ENCODE measurements around the gene TPCN1.

Gene TPCN1

DNA sequence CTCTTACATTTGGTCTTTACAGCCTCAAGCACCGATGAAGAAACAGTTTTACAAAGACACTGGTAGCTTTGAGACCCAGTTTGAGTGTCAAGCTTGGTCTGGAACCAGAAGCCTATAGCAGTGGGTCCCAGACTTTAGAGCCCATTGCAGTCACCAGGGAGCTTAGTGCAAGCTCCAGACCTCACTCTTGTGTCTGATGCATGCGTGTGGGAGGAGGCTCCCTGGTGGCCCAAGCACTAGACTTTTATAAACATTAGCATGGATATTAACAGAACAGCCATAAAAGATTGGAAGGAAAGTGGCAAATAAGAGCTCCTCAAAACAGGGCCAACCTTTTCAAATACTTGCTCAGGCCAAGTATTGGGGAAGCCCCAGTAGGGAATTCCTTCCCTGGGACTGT lies 68.1 kb downstream of the TPCN1 start:
- DNase-seq: no peak

DNA sequence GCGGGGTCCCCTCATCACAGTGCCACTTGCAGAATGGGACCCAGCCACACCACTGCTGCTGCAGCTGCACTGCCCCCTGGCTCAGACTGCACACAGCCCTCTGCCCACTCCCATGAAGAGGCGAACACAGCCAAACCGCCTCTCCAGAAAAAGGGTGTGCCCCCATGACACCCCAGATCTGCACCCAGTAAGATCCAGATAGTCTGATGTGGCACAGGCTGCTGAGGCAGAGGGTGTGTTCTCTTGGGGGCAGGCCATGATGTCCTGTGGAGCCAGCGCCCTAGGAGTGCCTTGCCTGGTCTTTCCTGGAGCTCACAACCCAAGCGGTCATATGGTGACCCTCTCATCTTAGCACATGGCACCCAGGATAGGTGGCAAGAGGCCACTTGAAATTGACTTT lies 69.2 kb downstream of the TPCN1 start:
- no peak for DNase-seq

DNA sequence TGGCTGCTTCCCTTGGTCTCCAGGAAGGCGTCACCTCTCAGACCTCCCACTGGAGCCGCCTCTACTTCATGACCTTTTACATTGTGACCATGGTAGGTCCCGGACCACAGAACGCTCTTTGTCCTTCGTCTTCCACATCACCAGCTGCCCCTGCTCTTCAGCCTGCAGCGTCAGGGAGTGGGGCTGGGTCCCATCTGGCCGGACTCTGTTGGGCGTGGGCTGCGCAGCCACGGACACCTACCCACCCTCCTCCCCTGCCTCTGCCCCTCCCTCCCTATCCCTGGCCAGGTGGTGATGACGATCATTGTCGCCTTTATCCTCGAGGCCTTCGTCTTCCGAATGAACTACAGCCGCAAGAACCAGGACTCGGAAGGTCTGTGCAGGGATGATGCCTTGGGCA lies 70.3 kb downstream of the TPCN1 start:
- DNase-seq: no peak

DNA sequence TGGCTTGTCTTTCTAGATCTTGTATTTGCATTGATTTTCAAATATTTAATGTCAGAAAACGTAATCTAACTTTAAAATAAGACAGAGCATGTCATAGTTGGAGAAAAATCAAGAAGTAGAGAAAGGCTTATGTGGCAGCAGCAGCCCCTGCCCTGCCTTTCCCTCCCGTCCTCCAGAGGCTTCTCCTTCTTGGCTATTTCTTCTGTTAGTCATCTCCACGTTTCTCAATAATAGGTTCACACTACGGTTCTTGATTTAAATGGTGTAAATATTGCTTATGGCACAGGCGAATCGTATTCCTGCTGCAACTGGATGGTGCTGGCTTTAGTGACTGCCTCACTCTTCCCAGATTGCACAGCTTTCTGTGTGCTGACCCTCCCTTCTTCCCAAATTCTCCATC lies 70.8 kb downstream of the TPCN1 start:
- DNase-seq: no peak

DNA sequence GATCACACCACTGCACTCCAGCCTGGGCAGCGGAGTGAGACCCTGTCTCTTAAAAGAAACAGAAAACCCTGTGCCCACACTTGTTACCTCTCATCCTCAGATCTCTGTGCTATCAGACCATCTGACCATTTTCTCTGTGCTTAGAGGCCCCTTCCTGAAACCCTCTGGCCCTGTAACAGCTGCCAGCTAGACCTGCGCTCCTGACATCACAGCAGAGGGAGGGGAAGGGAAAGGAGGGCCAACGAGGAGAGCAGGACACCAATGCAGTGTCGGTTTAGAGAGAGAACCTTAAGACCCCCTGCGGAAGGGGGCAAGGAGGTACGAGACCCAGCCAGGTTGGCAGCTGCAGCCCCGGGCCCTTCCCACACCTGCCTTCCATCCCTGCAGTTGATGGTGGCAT lies 71.3 kb downstream of the TPCN1 start:
- DNase-seq: no peak

DNA sequence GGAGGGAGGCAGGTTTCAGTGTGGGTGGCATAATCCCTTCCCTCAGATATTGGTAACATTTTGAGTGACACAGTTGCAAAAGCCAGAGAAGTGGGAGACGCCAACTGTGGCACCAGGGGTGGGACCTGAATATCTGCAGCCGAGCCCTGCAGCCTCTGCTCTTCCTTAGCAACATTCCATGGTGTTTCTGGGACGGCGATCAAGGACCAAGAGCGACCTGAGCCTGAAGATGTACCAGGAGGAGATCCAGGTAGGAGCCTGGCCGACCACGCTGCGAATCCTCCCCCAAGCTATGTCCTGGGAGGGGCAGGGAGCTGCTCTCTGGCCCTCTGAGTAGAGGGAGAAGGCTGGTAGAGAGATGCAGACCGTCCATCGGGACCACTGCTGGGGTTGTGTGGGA lies 71.8 kb downstream of the TPCN1 start:
- no peak for DNase-seq

DNA sequence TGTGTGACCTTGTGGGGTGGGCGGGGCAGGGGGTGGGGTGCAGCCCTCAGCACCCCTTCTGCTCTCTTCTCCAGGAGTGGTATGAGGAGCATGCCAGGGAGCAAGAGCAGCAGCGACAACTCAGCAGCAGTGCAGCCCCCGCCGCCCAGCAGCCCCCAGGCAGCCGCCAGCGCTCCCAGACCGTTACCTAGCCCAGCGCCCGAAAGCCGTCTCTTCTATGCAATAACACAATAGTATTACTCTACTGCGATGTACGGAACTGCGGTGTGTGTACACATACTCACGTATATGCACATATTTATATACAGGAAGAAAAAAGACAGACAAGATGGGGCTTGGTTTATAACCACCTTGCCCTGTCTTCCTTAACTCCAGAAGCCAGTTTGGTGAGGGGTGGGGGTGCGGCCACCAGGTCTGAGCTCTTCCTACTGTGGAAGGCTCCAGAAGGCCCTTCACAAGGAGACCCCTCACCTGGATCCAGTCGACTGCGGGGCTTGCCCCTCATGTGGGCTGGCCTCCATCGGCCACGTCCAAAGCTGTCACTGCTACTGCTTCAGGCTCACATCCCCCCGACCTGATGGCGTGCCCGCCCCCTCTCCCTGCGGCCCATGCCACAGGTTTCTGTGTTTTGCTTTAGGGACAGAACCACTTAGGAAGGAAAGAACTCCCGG lies 74.8 kb downstream of the TPCN1 start:
- DNase-seq: no peak

DNA sequence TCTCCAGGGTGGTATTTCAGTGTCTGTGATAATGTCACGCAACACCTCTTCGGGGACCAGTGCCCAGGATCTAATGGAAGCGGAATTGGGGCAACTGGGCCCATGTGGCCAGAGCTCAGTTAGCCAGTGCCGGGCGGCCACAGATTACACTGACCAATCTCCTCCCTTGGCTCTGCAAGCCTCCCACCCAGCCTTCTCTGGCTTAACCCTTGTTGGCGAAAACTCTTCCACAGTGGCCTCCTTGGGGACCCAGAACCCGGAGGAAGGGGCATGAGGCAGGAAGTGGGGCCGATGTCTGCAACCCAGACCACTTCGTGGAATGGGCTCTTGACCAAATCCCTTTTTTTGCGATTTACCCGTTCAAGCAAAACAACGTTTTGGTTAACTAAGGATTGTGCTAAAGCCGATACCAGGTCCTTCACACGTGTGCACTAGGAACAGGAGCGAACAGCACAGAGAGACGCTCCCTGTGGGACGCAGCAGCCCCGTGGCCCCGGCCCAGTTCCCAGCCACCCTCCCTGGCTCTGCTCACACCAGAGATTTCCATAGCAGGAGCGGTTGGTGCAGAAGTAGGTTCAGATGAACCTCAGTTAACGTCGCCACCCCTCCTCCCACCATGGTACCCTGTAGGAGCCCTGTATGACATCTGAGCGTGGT lies 75.4 kb downstream of the TPCN1 start:
- DNase-seq: no peak

DNA sequence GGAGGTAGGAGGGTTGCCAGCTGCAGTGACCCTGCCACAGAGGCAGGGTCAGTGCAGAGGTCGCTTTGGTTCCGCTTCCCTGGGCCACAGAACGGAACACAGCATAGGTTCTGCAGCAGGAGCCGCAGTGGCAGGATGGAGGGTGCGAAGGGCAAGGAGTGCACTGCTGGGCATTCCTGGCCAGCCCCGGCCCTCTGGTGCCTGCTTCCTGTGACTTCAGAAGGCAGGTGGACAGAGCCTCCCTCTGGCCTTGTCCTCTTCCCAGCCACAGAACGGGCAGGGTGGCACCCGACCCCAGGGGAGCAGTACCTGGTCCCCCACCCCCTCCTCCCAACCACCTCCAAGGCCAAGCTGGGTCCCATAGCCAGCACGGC lies 75.9 kb downstream of the TPCN1 start:
- DNase-seq: no peak

DNA sequence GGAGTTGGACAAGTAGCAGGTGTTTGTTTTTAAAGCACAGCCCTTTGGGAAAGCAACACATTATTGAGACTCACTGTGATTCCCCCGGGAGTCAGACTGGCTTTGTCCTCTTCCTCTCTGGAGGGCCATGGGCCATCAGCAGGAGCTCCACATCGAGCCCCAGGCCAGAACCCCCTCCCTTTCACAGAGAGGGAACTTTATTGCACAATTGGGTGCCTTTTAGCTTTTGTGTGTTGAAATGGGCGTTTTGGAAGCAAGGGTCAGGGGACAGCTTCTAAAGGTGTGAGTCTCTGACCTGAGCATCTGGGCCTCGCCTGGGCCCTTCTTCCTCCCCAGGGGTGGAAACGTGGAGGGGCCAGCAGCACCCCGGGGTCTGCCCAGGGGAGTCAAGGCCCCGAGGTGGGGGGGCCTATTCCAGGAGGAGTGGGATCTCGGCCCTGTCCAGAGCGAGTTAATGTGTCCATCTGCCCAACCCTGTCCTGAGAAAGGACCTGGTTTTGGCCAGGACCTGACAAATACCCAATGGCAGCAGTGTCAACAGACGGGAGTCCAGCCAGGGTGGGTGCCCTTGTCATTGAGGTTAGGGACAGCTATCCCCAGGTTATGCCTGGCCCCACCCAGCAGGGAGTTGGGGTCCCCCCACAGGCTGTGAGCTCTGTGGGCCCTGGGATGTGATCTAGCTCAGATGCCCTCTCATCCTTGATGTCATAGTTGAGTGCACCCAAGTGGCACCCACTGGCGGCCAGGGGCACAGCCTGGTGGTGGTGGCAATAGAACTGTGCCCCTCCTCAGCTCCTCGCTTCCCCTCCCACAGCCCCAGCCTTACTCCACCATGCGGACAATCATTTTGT lies 76.6 kb downstream of the TPCN1 start:
- no peak for DNase-seq

DNA sequence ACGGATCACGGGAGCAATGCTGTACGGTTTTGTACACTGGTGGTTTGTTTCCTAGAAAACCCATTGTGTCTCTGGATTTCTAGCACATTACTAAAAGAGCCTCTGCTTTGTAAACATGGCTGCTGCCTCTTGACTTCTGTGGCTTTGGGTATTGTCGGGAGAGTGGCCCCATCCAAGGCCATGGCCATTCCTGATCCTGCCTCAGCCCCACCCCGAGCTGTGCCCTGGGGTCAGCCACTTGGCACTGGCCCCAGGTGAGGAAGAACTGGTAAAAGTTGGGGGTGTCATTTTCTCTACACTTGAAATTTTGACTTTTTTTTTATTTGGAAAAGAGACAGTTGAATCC lies 77.2 kb downstream of the TPCN1 start:
- no peak for DNase-seq

DNA sequence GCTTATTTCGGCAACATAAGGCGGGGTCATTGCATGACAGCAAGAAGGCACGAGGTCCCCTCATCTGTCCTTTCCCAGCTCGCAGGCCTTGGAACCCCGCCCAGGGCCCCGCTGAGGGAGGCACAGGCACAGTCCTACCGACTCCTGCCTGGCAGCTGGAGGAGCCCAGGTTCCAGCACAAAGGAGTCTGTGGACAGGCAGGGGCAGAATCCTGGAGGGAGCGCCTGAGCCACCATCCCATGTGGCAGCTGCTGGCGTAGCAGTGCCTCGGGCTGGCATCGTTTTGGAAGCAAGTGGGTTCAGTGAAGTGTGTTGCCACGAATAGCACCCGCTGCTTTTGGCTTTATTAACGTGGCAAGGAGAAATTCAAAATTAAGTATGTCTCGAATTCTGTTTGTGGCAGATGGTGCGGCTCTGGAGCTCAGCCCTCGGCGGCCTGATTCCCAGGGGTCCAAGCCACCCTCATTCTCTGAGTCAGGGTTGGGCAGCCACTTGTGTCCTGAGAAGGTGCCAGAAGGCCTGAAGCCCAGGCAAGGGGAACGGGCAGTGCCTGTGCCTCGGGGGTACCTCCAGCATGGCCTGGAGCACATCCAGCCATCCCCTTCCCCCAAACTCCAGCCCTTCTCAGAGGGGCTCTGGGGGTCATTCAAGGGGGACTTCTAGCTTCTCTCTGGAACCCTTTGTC lies 77.7 kb downstream of the TPCN1 start:
- DNase-seq: no peak

DNA sequence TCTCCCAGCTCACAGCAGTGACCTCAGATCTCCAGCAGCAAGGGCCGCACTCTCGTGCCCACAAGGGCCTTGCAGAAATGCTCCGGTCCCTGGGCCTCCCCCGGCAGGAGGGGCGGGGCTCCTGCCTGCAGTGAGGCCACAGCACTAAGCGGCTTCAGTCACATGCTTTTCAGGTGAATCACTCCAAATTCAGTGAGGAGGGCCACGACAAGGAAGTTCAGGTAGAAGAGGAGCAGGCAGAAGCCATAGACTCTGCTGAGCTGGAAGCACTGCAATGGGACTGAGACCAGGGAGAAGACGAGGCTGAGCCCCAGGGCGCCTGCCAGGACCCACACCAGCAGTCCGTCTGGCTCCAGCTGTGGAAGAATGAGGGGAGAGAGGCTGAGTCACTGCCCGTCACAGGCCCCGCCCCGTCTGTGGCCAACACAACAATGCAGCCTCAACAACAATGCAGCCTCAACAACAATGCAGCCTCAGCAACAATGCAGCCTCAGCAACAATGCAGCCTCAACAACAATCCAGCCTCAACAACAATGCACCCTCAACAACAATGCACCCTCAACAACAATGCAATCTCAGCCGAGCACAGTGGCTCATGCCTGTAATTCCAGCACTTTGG lies 78.5 kb downstream of the TPCN1 start:
- no peak for DNase-seq

DNA sequence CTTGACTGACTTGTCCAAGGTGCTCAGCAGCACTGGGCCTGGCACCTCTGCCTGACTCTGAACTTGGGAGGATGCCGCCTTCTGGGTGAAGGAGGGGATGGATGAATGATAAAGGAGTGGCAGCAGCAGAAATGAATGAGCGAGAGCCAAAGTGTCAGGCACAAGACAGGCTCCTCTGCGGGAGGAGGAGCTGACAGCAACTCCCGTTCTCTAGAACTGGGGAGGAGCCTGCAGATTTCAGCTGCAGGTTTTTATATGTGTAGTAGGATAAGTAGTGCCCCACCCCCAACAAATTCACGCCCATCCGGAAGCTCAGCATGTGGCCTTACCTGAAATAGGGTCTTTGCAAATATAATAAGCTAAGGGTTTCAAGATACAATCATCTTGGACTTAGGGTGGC lies 80.5 kb downstream of the TPCN1 start:
- DNase-seq: no peak

DNA sequence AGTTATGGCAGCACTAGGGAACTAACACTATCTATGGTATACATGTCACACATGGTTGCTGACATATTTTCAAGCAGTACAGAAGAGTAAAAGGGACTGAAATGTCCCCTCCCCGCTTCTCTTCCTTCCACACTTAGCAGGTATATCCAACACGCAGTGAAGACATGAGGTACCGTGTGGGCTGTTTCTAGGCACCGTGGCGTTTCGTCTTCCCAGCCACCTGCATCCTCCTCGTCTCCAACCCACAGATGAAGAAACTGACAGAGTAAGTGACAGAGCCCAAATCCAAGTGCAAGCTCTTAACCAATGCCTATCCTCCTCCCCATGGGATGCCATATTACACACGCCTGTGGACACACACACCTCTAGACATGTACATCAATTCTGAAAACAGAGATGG lies 81.2 kb downstream of the TPCN1 start:
- no peak for DNase-seq

DNA sequence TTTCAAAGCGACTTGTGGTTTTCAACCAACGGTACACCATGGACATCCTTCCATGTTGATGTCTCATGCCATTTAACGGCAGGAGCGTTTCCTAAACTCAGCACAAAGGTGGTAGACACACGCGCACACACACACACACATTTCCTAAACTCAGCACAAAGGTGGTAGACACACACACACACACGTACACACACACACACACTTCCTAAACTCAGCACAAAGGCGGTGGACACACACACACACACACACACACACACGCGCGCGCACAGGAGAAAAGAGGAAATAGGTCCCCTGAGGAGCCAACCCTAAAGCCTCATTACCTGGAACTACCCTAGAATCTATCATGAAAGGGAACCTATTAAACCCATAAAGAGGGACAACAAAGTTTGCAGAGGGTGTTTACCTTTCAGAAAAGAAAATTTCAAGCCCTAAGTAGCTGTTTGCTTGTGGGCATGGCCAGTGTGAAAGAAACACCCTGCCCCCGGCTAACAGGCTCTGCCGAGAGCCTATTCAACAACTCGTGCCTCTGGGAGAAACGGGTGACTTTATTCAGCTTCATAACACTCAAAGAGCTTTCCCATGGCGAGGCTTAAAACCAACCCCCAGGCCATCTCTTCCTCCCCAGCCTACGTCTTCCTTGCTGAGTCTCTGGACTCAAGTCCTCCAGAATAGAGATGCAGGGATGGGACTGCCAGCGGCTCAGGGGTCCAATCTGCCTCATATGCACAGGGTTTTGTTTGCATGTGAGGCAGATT lies 81.8 kb downstream of the TPCN1 start:
- no peak for DNase-seq

DNA sequence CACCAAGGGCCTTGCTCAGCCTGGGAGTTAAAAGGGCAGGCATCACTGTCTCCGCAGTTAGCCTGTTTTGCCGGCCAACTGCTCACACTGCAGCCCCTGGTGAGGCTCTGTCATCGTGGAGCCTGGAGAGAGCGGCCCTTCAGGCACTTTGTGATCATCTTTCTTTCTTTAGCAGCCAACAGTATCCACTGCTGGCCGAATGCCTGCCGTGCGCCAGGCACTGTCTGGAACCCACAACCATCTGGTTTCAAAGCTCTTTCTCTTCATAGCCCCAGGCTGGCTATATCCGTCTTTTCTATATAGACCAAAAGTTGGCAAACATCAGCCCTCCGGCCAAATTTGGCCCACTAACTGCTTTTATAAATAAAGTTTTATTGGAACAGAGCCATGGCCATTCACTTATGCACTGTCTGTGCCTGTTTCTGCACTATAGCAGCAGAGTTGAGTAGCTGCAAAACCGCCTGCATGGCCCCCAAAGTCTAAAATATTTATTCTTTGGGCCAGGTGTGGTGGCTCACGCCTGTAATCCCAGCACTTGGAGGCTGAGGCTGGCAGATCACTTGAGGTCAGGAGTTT lies 84.1 kb downstream of the TPCN1 start:
- DNase-seq: no peak

DNA sequence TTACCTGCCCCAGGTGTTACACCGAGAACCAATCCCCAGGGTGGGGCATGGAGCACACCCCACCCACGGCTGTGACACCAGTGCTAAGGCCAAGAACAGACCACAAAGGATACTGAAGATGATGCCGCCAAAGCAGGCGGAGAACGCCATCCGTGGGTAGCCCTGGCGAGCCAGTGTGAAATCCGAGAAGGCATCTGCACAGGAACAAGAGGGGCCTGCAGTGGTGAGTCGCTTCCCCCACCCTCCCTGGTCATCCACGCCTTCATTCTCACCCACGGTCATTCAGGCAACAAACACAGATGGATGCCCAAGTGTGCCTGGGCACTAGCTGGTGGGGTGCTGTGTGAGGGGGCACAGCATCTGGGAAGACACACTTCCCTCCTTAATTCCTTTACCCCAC lies 85.1 kb downstream of the TPCN1 start:
- no peak for DNase-seq

DNA sequence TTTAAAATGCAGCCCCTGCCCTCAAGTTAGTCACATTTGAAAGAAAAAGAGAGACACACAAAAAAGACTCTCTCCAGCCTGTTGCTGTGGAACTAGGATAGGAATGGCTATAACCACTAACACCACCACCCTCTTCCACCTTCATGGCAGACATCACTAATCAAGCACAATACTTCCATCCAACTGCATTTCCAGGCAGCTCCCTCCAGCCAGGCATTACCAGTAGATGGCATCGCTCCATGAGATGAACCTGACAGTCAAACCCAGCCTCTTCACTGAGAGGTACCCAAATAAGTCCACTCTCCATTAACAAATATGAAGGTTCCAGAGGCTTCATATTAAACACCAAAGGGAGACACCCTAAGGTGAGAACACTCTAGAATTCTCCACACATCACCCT lies 89.2 kb downstream of the TPCN1 start:
- peak in 1 of 2 experiments; percentile 22 for DNase-seq

DNA sequence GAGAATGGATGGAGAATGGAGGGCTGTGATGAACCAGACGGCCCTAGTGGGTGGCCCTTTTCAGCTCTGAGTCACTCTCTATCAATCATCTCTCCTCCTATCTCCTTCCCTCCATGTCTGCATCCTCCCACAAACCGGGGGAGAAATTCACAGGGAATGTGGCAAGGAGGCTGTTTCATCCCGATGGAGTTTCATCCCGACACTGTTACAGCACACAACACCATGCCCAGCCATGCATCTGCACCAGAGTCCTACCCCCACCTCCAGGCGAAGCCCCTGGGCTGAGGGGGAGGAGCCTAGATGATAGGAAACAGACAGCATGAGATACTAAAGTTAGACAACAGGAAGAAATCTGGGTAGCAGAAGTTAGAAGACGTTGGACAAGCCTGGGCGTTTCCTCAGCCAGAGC lies 92.9 kb downstream of the TPCN1 start:
- no peak for DNase-seq

DNA sequence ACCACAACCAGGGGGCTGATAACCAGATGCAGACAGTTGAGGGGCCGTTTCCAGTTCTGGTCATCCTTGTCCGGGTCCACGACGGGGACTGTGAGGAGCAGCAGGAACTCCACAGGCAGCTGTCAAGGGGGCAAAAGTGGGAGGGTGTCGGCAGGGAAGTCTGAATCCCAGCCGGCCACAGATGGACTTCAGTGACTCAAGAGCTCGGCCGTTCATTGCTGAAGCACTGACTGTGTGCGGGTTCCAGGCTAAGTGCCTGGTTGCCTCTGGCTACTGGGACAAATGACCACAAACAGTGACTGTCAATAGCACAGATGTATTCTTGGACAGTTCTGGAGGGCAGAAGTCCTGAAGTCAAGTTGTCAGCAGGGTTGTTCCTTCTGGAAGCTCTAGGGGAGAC lies 94.1 kb downstream of the TPCN1 start:
- no peak for DNase-seq

DNA sequence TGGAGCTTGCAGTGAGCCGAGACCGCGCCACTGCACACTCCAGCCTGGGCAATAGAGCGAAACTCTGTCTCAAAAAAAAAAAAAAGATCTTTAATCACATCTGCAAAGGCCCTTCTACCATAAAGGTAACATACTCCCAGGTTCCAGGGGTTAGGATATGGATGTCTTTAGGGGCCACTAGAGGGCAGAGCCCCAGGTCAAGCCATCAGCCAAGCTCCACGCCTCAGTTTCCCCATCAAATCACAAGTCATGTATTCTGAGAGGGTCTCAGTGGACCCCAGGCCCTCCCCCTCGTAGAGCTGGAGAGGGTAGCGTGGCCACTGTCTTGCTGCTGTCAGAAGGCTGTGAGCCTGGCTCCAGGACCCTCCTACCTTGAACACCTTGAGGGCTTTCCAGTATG lies 94.9 kb downstream of the TPCN1 start:
- no peak for DNase-seq
